GM20000 (cell line): ENCODE results near the gene CXCL1.

Source experiments
- DNase-seq: peaks from one replicate; pipeline ENCODE4 v3.0.0; 2012; ENCODE audit warnings: low spot score
- TF ChIP-seq, protein P1 (sequence below): IDR thresholded peaks from 2 replicates; pipeline ENCODE4 v1.5.1; 2012; ENCODE audit warnings: mild to moderate bottlenecking, control low read depth; ENCODE audit errors: extremely low read depth, missing control alignments

CXCL1 gene

DNA sequence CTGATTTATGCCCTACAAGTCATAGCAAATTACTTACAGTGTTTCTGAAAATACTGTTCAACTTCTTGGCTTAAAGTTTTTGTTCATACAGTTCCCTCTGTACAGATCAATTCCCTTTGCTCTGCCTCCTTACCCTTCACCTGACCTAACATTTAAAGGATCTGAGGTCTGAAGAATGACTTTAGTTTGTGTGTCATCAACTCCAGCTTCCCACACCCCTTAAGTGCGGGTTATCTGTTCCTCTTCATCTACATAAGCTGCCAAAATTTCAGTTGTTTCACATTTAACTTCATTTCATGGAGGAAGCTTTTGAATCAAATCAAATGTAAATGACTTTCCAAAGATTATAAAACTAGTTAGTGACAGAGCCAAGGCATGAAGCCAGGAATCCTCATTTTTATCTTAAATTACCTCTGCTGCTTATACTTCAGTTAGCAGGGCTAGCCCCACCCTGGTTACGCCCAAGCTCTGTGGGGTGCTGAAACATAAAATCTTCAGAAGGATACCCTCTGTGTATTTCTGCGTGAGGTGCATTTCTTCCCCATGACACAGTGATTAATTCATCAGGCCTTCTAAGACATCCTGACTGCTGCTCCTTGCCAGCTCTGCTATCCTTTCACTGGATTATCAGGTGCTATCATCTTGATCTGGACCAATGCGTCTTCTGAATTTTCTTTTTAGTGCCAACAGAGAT lies 16.5 kb downstream of the CXCL1 start:
- TF ChIP-seq, protein P1, sequence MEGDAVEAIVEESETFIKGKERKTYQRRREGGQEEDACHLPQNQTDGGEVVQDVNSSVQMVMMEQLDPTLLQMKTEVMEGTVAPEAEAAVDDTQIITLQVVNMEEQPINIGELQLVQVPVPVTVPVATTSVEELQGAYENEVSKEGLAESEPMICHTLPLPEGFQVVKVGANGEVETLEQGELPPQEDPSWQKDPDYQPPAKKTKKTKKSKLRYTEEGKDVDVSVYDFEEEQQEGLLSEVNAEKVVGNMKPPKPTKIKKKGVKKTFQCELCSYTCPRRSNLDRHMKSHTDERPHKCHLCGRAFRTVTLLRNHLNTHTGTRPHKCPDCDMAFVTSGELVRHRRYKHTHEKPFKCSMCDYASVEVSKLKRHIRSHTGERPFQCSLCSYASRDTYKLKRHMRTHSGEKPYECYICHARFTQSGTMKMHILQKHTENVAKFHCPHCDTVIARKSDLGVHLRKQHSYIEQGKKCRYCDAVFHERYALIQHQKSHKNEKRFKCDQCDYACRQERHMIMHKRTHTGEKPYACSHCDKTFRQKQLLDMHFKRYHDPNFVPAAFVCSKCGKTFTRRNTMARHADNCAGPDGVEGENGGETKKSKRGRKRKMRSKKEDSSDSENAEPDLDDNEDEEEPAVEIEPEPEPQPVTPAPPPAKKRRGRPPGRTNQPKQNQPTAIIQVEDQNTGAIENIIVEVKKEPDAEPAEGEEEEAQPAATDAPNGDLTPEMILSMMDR, result no peak

DNA sequence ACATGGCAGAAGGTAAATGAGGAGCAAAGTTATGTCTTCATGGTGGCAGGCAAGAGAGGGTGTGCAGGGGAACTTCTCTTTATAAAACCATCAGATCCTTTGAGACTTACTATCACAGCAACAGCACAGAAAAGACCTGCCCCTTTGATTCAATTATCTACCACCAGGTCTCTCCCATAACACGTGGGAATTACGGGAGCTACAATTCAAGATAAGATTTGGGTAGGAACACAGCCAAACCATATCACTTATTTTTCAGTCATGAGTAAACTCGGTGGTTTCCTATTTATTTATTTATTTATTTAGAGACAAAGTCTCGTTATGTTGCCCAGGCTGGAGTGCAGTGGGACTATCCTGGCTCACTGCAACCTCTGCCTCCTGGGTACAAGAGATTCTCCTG lies 22.1 kb downstream of the CXCL1 start:
- no peak for DNase-seq
- TF ChIP-seq, protein P1, result no peak

More for the DNA sequence above, 16.5 kb downstream of the CXCL1 start:
- no peak for DNase-seq

DNA sequence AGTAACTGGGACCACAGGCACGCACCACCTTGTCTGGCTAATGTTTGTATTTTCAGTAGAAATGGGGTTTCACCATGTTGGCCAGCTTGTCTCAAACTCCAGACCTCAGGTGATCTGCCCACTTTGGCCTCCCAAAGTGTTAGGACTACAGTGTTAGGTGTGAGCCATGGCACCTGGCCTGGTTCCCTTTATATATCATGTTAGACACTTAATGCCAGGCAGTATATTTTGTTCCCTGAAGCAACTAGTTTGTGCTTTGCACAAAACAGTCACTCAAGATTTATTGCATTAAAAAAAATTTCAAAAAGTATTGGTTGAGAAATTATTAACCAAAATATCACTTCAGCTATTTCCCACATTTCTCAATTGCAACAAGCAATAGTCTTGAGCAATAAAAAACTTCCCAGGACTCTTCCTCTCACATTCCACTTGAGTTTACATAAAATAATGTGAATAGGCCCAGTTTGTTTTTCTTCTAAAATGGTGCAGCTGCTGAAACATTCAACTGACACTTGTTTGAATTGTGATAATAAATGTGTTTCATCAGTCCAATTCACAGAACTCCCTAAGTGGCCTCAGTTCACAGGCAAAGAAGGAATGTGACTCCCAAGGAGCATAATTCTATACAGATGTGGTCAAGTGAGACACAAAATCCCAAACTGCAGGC lies 22.7 kb downstream of the CXCL1 start:
- DNase-seq, result no peak
- TF ChIP-seq, protein P1, result no peak

DNA sequence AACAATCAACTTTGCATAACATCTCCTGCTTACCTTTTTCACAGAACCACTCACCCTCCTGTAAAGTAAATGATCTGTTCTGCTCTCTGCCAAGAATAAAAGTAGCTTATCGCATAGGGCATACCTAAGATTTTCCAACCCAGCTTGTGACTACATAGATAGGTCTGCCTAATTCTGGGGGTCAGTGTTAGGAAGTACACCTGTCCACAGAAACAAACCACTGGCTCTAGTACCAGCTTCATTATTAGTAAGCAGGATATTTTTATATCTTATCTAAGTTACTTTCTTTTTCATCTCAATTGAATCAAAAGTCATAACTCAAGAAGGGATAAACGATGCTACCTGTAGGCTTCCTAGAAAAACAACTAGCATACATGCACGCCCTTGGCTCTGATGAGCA lies 23.8 kb downstream of the CXCL1 start:
- DNase-seq, result no peak
- TF ChIP-seq, protein P1, result no peak

DNA sequence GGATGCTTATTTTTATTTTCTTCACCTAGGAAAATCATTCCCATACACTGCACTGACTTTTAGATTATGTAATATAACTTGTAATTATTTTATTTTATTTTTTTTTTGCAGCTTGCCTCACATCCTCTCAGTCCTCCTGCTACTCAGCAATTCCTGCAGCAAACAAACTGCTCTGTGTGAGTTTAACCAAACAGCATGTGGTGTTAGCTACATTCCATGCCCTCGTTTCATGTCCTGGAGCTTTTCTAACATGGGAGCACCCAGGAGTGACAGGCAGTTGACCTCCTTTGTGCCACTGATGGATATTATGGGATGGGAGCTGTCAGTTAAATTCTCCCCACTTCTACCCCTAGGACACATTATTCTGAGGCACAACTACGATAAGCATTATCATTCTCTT lies 24.8 kb downstream of the CXCL1 start:
- TF ChIP-seq, protein P1, result no peak

DNA sequence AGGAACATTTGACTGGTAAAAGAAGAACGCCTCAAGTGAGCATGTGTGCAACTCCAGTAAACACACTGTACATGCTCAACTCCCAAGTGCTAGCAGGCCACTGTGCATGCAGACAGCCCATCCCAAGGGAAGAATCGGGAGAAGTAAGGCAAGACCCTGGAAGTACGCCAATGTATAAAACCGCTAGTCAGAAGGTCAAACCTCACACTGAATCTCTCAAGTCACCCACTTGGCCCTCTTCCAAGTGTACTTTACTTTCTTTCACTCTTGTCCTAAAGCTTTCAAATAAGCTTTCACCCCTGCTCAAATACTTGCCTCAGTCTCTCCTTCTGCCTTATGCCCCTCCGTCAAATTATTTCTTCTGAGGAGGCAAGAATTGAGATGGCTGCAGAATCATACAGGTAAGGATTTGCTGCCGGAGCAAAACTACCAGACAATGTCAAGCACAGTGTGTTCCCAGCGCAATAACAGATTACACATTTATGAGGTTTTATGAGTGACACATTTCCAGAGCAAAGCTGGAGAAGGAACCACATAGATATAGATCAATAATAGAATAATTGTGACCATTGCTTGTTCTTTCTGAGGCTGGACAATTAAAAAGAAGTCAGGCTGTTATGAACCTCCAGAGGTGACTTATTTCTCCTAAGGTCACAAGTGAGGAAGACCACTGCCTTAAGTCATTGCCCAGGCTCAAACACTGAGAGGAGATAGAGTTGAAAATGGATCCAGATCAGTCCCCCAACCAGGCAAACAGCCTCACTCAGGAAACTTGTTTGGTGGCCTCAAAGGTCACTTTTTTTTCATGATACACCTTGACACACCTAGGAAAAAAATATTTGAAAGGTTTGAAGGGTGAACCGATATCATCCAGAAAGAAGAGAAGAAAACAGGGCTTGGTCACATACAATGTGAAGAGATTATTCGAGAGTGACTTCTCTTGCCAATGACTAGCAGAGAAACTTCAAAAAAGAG lies 26.3 kb downstream of the CXCL1 start:
- TF ChIP-seq, protein P1, result no peak
- DNase-seq, result no peak

More for the DNA sequence above, 24.8 kb downstream of the CXCL1 start:
- DNase-seq, result no peak
